ENCODE results near the gene PTGIS.
"Not testable (repeated sequence)": the region's sequence is repeated elsewhere in the genome, so short reads cannot be mapped to it uniquely, and the experiment has no call there.

Gene PTGIS

DNA sequence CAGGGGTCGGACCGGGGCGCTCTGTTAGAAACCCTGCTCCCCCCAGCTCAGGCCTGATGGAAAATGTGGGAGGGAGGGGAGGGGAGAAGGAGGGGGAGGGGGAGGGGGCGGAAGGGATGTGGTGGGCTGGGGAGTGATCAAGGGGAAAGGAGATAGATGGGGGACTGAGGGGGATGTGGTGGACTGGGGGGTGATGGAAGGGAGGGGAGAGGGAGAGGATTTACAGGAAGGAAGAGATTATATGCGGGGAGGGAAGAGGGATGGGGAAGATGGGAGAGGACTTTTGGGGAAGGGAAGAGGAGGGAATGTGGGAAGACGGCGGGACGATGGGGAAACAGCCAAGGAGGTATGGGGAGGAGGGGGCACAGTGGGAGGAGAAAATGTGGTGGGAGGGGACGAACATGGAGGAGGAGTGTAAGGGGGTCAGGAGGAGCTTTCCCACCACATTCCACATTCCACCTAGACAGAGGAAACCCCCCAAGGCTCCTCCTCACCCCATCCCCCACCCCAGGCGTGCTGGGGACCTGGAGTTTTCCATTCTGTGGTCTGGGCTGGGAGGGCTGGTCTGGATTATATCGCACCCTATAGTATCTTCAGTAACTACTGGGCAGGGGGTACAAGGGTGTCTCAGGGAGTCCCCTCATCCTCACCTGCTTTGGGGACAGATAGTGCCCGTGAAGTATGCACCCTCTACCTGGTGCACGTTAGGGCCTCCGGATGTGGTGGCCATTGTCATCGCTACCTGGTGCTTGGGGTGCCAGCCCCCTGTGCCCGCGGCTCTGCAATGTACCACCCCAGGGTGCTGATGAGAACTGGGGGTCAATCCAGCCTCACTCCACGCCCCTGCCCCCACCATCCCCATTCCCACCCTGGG lies 578 bp upstream of the PTGIS start:
- Histone ChIP-seq H3K9me3 (no peaks in the 10 kb centered on the region), H3K36me3 (no peaks in the 10 kb centered on the region), H3K27me3 (peaks cover 23% of the 10 kb centered on the region), H3K4me1 (no peaks in the 10 kb centered on the region), H3K4me3 (ENCODE audit: low read depth, low read length) (no peak overlapping the region)
- no peak for DNase-seq
- no peak for TF ChIP-seq CTCF (IDR thresholded peaks at IDR 0.05; ENCODE audit: low read depth, low read length)

GRCh38 chr20:49566401-49567364 lies 1.3 kb downstream of the PTGIS start:
- H3K27me3 ChIP-seq: peaks cover 23% of the 10 kb centered on the region
- no peaks in the 10 kb centered on the region for H3K9me3 ChIP-seq
- DNase-seq: no peak
- no peaks in the 10 kb centered on the region for H3K4me1 ChIP-seq
- H3K4me3 ChIP-seq (ENCODE audit: low read depth, low read length): no peak overlapping the region
- H3K36me3 ChIP-seq: no peaks in the 10 kb centered on the region
- no peak for TF ChIP-seq CTCF (IDR thresholded peaks at IDR 0.05; ENCODE audit: low read depth, low read length)

DNA sequence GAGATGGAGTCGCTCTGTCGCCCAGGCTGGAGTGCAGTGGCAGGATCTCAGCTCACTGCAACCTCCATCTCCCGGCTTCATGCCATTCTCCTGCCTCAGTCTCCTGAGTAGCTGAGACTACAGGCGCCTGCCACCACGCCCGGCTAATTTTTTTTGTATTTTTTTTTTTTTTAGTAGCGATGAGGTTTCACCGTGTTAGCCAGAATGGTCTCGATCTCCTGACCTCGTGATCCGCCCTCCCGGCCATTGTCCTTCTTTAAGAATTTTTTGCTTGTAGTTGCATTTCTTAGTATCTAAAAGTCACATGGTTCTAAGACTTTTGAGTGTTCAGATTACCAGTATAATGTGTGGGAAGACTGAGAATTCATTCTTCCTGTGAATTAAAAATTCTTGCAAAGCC lies 2.9 kb downstream of the PTGIS start:
- not testable (repeated sequence) for DNase-seq; H3K9me3 ChIP-seq; H3K4me1 ChIP-seq; H3K4me3 ChIP-seq (ENCODE audit: low read depth, low read length); H3K36me3 ChIP-seq
- H3K27me3 ChIP-seq: peaks cover 22% of the 10 kb centered on the region

DNA sequence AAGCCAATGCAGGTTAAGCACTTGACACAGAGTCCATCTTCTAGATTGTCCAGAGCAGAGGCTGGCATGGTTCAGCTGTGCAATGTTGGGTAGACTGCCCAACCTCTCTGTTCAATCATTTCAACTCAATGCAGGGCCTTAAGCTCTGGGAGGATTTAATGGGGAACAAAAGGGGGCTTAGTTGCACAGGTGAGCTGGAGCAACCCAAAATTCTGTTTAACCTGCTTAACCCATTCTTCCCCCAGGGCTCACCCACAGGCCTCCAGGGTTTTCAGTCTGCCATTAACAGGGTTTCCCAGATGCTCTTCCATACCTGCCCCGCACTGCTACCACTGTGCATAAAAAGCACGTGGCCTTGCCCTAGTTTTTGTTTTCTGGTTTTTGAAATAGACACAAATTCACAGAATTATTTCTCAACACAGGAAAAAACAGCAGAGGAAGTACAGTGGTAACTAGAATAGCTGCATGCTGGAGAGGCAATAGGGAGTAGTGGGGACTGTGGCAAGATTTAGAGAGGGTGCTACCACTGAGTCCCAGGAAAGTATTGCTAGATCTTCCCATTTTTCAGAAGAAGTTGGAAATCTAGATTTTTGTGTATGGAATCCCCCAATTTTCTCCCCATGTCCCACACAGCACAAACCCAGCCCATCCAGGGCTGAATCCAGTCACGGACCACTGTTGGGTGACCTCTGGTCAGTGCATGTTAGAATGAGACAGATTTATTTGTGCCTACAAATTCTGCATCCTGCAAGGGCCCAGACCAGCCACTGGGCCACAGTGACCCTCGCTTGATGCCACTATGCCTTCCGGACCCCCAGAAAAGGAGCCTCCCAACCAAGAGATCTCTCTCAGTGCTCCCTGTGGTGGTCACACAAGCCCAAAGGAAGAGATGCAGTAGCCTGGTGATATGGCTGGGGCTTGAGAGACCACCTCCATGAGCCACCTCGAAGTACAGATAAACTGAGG lies 4.6 kb downstream of the PTGIS start:
- no peak for DNase-seq
- no peaks in the 10 kb centered on the region for H3K4me1 ChIP-seq
- no peaks in the 10 kb centered on the region for H3K9me3 ChIP-seq
- no peak overlapping the region for H3K4me3 ChIP-seq (ENCODE audit: low read depth, low read length)
- H3K27me3 ChIP-seq: peaks cover 20% of the 10 kb centered on the region
- TF ChIP-seq CTCF (IDR thresholded peaks at IDR 0.05; ENCODE audit: low read depth, low read length): no peak
- H3K36me3 ChIP-seq: no peaks in the 10 kb centered on the region

GRCh38 chr20:49562311-49563014 lies 5.5 kb downstream of the PTGIS start:
- no peaks in the 10 kb centered on the region for H3K36me3 ChIP-seq
- H3K4me1 ChIP-seq: no peaks in the 10 kb centered on the region
- no peaks in the 10 kb centered on the region for H3K9me3 ChIP-seq
- no peak for DNase-seq
- TF ChIP-seq CTCF (IDR thresholded peaks at IDR 0.05; ENCODE audit: low read depth, low read length): no peak
- H3K27me3 ChIP-seq: peaks cover 18% of the 10 kb centered on the region
- H3K4me3 ChIP-seq (ENCODE audit: low read depth, low read length): no peak overlapping the region

Data from BE2C (cell line).